ENCODE results near the gene THADA.

GRCh38 chr2:43300222-43300621 lies 295.6 kb downstream of the THADA start:
- TF ChIP-seq, protein P1, sequence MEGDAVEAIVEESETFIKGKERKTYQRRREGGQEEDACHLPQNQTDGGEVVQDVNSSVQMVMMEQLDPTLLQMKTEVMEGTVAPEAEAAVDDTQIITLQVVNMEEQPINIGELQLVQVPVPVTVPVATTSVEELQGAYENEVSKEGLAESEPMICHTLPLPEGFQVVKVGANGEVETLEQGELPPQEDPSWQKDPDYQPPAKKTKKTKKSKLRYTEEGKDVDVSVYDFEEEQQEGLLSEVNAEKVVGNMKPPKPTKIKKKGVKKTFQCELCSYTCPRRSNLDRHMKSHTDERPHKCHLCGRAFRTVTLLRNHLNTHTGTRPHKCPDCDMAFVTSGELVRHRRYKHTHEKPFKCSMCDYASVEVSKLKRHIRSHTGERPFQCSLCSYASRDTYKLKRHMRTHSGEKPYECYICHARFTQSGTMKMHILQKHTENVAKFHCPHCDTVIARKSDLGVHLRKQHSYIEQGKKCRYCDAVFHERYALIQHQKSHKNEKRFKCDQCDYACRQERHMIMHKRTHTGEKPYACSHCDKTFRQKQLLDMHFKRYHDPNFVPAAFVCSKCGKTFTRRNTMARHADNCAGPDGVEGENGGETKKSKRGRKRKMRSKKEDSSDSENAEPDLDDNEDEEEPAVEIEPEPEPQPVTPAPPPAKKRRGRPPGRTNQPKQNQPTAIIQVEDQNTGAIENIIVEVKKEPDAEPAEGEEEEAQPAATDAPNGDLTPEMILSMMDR (IDR thresholded peaks at IDR 0.05; ENCODE audit: insufficient read depth, low read length, poor library complexity, severe bottlenecking) = no peak
- no peak for TF ChIP-seq EZH2phosphoT487 (conservative IDR thresholded peaks at IDR 0.05; ENCODE audit: low read length)
